B cell (primary cell): ENCODE data around the gene CDAN1. TPM values are rescaled to one million over a fixed set of nuclear protein-coding genes. Genes with fewer than 3 reads are reported as not detected.

Experiments
- ATAC-seq: fragments of 200-7000 bp; cut with Tn5 transposase; one replicate; pipeline ENCODE4 v1.10.0; 2021; ENCODE audit warnings: low read depth, mild to moderate bottlenecking, moderate number of reproducible peaks, moderate library complexity
- CTCF ChIA-PET: fragments of 350-600 bp; sonication (Branson Sonifier 250); formaldehyde crosslinking; loops from one replicate; lab custom pipeline; 2021; ENCODE audit warnings: antibody characterized with exemption, inconsistent platforms; lab: Charles Lee
- POLR2A ChIA-PET: fragments of 350-600 bp; sonication (Branson Sonifier 250); formaldehyde crosslinking; loops from one replicate; lab custom pipeline; 2021; ENCODE audit warnings: antibody characterized with exemption; lab: Charles Lee
- DNase-seq: peaks from one replicate; pipeline ENCODE4 v3.0.0; 2013
- H2AFZ ChIP-seq: 2 replicates; pipeline ENCODE4 v1.6.1; 2012; ENCODE audit warnings: mild to moderate bottlenecking, low read depth, low read length; ENCODE audit not compliant: insufficient read depth, poor library complexity, severe bottlenecking
- H3K27ac ChIP-seq, 2 donors: 1 replicate in 1 of 2; 2 replicates in 1 of 2; pipeline ENCODE4 v1.5.1; 2012 to 2013; ENCODE audit warnings: low read length in 2 of 2, mild to moderate bottlenecking in 2 of 2, moderate library complexity in 1 of 2
- H3K27me3 ChIP-seq, 4 experiments: fragments of 200-600 bp in 1 of 4; sonication (generic) in 1 of 4; replicated peaks in 1 of 4; 1 replicate in 2 of 4; 2 replicates in 2 of 4; pipeline versions ENCODE4 v1.6.1 to v1.7.0; 2013 to 2016; ENCODE audit warnings: low read length in 3 of 4, mild to moderate bottlenecking in 2 of 4, mixed read lengths in 1 of 4, moderate library complexity in 1 of 4; ENCODE audit not compliant: insufficient read depth in 4 of 4, control insufficient read depth in 3 of 4; ENCODE audit errors: control extremely low read depth in 1 of 4
- H3K36me3 ChIP-seq, 2 experiments: replicated peaks in 1 of 2; 1 replicate in 1 of 2; 2 replicates in 1 of 2; pipeline versions ENCODE4 v1.6.1 to v1.7.1; 2013; ENCODE audit warnings: low read length in 1 of 2; ENCODE audit not compliant: insufficient read depth in 2 of 2, control insufficient read depth in 1 of 2; ENCODE audit errors: control extremely low read depth in 1 of 2, extremely low read depth in 1 of 2
- H3K4me1 ChIP-seq, 2 donors: fragments of 200-600 bp in 1 of 2; sonication (generic) in 1 of 2; 1 replicate in 1 of 2; 2 replicates in 1 of 2; pipeline versions ENCODE4 v1.5.1 to v1.6.1; 2013 to 2017; ENCODE audit warnings: low read length in 2 of 2; ENCODE audit not compliant: control insufficient read depth in 2 of 2, insufficient read depth in 2 of 2
- H3K4me2 ChIP-seq: replicated peaks from 2 replicates; pipeline ENCODE3; 2012; ENCODE audit warnings: mild to moderate bottlenecking, low read depth, low read length; ENCODE audit not compliant: poor library complexity, severe bottlenecking
- H3K4me3 ChIP-seq, 5 experiments: fragments of 200-600 bp in 1 of 5; sonication (generic) in 1 of 5; 1 replicate in 3 of 5; 2 replicates in 2 of 5; pipeline versions ENCODE4 v1.5.1 to v1.7.0; 2011 to 2016; ENCODE audit warnings: low read length in 4 of 5, mild to moderate bottlenecking in 4 of 5, low read depth in 2 of 5, control low read depth in 1 of 5, moderate library complexity in 1 of 5; ENCODE audit not compliant: insufficient read depth in 1 of 5; ENCODE audit errors: control extremely low read depth in 1 of 5, extremely low read depth in 1 of 5
- H3K79me2 ChIP-seq: fragments of 200-600 bp; sonication (generic); one replicate; pipeline ENCODE4 v1.6.0; 2016; ENCODE audit warnings: low read length; ENCODE audit not compliant: control insufficient read depth, insufficient read depth
- H3K9ac ChIP-seq: fragments of 200-600 bp; sonication (generic); 2 replicates; pipeline ENCODE4 v1.6.1; 2017; ENCODE audit warnings: mild to moderate bottlenecking, low read length, moderate library complexity
- H3K9me3 ChIP-seq, 3 donors: one replicate each; pipeline versions ENCODE4 v1.6.1 to v1.7.1; 2013; ENCODE audit warnings: low read length in 2 of 3; ENCODE audit not compliant: control insufficient read depth in 2 of 3, insufficient read depth in 1 of 3; ENCODE audit errors: control extremely low read depth in 1 of 3
- H4K20me1 ChIP-seq: 2 replicates; pipeline ENCODE4 v1.6.0; 2012; ENCODE audit warnings: mild to moderate bottlenecking, low read length; ENCODE audit not compliant: insufficient read depth, control insufficient read depth, poor library complexity, severe bottlenecking
- H3K27ac Mint-ChIP-seq: one replicate; pipeline ENCODE4 v1.8.0; 2021; ENCODE audit warnings: mixed read lengths
- H3K27me3 Mint-ChIP-seq: one replicate; pipeline ENCODE4 v1.8.0; 2021; ENCODE audit warnings: mixed read lengths
- H3K4me1 Mint-ChIP-seq: one replicate; pipeline ENCODE4 v1.8.0; 2021; ENCODE audit warnings: mixed read lengths
- H3K4me3 Mint-ChIP-seq: one replicate; pipeline ENCODE4 v1.8.0; 2021; ENCODE audit warnings: mixed read lengths
- H3K9me3 Mint-ChIP-seq: one replicate; pipeline ENCODE4 v1.8.0; 2022; ENCODE audit warnings: mixed read lengths; ENCODE audit not compliant: insufficient read depth
- CTCF ChIP-seq: fragments of 200-600 bp; IDR thresholded peaks from one replicate; pipeline ENCODE4 v1.8.0; 2022; ENCODE audit warnings: antibody characterized with exemption, mild to moderate bottlenecking
- EZH2 ChIP-seq: IDR thresholded peaks from 2 replicates; pipeline ENCODE4 v1.6.1; 2012; ENCODE audit warnings: borderline replicate concordance, low read depth, mild to moderate bottlenecking, moderate library complexity, low read length; ENCODE audit not compliant: insufficient read depth, poor library complexity, severe bottlenecking
- WGBS: methylation state at CpG from one replicate; pipeline ENCODE4 v1.1.5; 2013; ENCODE audit warnings: missing lambda C conversion rate; ENCODE audit not compliant: insufficient coverage; 5-methylcytosine and 5-hydroxymethylcytosine counted together
- intact Hi-C: fragments of 100-400 bp; cut with micrococcal nuclease; formaldehyde crosslinking; loops from one replicate; pipeline ENCODE4 v1.10.0; 2022
- polyA plus RNA-seq: library from polyadenylated mRNA; depleted of rRNA; stranded (reverse); fragments of >200 nt; gene quantifications from 2 replicates; pipeline ENCODE4 v1.2.3, GENCODE V29; 2012
- total RNA-seq, 2 donors: library from RNA; stranded (reverse); fragments of 120-200 nt in 1 of 2; gene quantifications; 1 replicate in 1 of 2; 2 replicates in 1 of 2; pipeline versions ENCODE4 v1.2.3 to v1.2.4, GENCODE V29; 2013 to 2022

Gene CDAN1
- total and polyA plus RNA-seq, 2 donors (not counting 1 experiment from before 2014, with no cell fraction given), result 11.7 to 31.8 TPM

DNA sequence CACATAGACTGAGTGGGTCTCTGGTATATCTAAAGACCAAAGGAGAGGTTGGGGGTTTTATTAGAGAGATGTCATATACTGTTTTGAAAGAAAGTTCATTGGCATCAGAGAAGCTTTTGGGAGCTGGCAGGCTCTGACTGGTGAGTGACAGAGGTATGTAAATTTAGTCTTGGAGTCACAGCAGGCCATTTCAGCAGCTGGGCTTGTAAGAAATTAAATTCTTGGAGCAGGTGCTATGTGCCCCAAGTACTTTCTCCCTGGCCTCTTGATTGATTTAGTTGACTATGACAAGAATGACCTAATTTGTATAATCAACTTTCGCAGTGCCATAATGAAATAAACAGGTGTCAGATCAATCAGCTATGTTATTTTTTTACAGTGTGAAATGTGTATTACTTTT is 47.8 kb upstream of the CDAN1 start:
- H3K27ac Mint-ChIP-seq, result no peak overlapping the region

GRCh38 chr15:42782716-42783115 is 45.8 kb upstream of the CDAN1 start:
- Histone ChIP-seq H3K27ac (no peak overlapping the region), H3K27me3 (no peaks in the 10 kb centered on the region), H3K4me3 (no peak overlapping the region), H3K36me3 (peaks cover 0 to 3% of the 10 kb centered on the region in 2 experiments), H4K20me1 (no peaks in the 10 kb centered on the region), H3K9ac (no peak overlapping the region), H3K4me2 (no peak overlapping the region), H3K4me1 (no peaks in the 10 kb centered on the region), H2AFZ (no peak overlapping the region), H3K79me2 (no peaks in the 10 kb centered on the region), H3K9me3 (no peaks in the 10 kb centered on the region)
- Mint-ChIP-seq H3K4me3 (no peak overlapping the region), H3K27ac (no peak overlapping the region), H3K4me1 (no peaks in the 10 kb centered on the region), H3K27me3 (no peaks in the 10 kb centered on the region), H3K9me3 (no peaks in the 10 kb centered on the region)
- TF ChIP-seq EZH2 (no peak), CTCF (no peak)
- POLR2A ChIA-PET, result no interaction called here
- no peak for ATAC-seq
- CTCF ChIA-PET, result interaction anchor here (1.1 kb wide), 1 partner anchor 144 kb away, joined by 3 read pairs; no protein-coding TSS in a partner anchor
- DNase-seq, result no peak
- intact Hi-C loops, result no loop called here
- WGBS, result no CpG with 5 or more reads among the region's 4 CpGs

More for the DNA sequence above, 47.8 kb upstream of the CDAN1 start:
- Histone ChIP-seq H2AFZ (no peak overlapping the region), H3K79me2 (no peaks in the 10 kb centered on the region), H3K36me3 (peaks cover 0 to 3% of the 10 kb centered on the region in 2 experiments), H4K20me1 (no peaks in the 10 kb centered on the region), H3K9me3 (no peaks in the 10 kb centered on the region), H3K27me3 (no peaks in the 10 kb centered on the region), H3K27ac (no peak overlapping the region), H3K4me2 (no peak overlapping the region), H3K4me3 (no peak overlapping the region), H3K4me1 (no peaks in the 10 kb centered on the region), H3K9ac (no peak overlapping the region)
- no peak overlapping the region for H3K4me3 Mint-ChIP-seq
- WGBS, result no CpG with 5 or more reads among the region's 1 CpG
- intact Hi-C loops, result no loop called here
- ATAC-seq (no peak), DNase-seq (no peak)
- H3K27me3 Mint-ChIP-seq, result no peaks in the 10 kb centered on the region
- ChIA-PET POLR2A (no interaction called here), CTCF (interaction anchor here (0.7 to 0.9 kb wide), 2 partner anchors 99 to 140 kb away, joined by 4 to 5 read pairs; no protein-coding TSS in a partner anchor)
- no peaks in the 10 kb centered on the region for H3K4me1 Mint-ChIP-seq
- TF ChIP-seq CTCF (no peak), EZH2 (no peak)
- no peaks in the 10 kb centered on the region for H3K9me3 Mint-ChIP-seq
